ENCODE data around the gene ABHD11.

The ABHD11 gene

GRCh38 chr7:73705551-73705920 is 33.1 kb downstream of the ABHD11 start:
- DNase-seq (no peak), ATAC-seq (replicated peaks) (no peak)
- H3K27ac Mint-ChIP-seq: no peak overlapping the region
- H3K4me1 Mint-ChIP-seq: peaks cover 25 to 26% of the 10 kb centered on the region in 2 donors
- H3K36me3 Mint-ChIP-seq: peaks cover 13 to 32% of the 10 kb centered on the region in 2 donors
- no peak overlapping the region for H3K4me3 Mint-ChIP-seq
- H3K27me3 Mint-ChIP-seq: peaks cover 19 to 38% of the 10 kb centered on the region in 2 donors
- H3K9me3 Mint-ChIP-seq: no peaks in the 10 kb centered on the region

GRCh38 chr7:73704640-73705550 is 33.7 kb downstream of the ABHD11 start:
- Mint-ChIP-seq H3K36me3 (peaks cover 17 to 38% of the 10 kb centered on the region in 2 donors), H3K4me1 (peaks cover 25 to 26% of the 10 kb centered on the region in 2 donors), H3K27me3 (peaks cover 19 to 36% of the 10 kb centered on the region in 2 donors), H3K27ac (no peak overlapping the region), H3K4me3 (no peak overlapping the region), H3K9me3 (no peaks in the 10 kb centered on the region)
- DNase-seq (no peak), ATAC-seq (replicated peaks) (no peak)

DNA sequence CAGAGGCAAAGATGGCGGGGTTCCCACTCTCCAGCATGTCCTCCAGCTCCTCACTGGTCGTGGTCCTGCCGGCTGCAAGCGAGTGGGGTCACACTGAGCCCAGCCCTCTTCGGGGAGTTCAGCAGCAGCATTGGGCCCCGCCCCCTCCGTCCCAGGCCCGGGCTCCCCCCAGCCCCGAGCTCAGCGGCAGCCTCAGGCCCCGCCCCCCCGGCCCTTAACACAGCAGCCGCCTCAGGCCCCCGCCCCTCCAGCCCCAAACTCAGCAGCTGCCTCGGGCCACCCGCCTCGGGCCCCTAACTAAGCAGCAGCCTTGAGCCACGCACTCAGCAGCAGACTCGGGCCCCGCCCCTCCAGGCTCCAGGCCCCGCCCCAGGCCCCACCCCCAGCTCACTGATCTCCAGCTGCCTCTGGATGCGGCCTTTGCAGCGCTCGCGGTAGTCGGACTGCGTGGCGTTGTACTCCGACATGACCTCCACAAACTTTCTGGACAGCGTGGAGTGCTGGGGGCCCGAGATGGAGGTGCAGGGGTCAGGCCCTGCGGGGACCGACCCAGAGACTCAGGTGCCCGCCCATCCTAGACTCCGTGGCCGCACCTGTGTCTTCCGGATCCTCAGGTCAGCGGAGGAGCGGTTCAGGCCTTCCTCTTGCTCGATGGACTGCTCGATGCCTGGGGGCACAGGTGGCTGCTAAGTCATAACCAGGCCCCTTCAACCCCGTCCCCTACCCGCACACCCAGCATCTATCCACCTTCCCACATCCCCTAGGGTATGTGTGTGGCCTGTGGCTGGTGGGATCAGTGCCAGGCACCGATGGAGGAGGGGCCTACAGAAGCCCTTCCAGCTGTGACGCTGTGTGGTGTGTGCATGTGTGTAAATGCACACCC is 34.6 kb downstream of the ABHD11 start:
- DNase-seq: no peak
- H3K27me3 Mint-ChIP-seq: peaks cover 19 to 36% of the 10 kb centered on the region in 2 donors
- H3K4me1 Mint-ChIP-seq: peaks cover 25 to 26% of the 10 kb centered on the region in 2 donors
- peak; percentile 68 to 75 for ATAC-seq (replicated peaks)
- H3K27ac Mint-ChIP-seq: no peak overlapping the region
- no peaks in the 10 kb centered on the region for H3K9me3 Mint-ChIP-seq
- peaks cover 25 to 47% of the 10 kb centered on the region in 2 donors for H3K36me3 Mint-ChIP-seq
- peak overlapping the region; percentile 39 to 57 for H3K4me3 Mint-ChIP-seq

DNA sequence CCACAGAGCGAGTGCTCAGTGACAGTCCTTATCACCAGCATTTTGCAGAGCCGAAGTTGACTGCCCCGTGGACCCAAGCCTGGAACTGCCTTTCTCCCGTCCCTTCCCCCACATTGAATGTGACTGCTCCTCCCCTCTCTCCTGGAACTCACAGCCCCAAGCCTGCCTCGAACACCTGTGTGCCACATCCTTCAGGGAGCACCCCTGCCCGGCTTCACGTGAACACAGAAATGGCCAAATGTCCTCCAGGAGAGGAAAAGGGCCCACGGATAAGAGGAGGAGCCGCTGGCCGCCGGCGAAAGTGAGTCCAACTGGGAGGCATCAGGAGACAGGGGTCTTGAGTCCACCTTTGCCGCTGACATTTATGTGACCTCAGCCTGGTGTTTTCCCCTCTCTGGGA is 35.4 kb downstream of the ABHD11 start:
- no peak overlapping the region for H3K27ac Mint-ChIP-seq
- ATAC-seq (replicated peaks) (no peak), DNase-seq (no peak)
- H3K9me3 Mint-ChIP-seq: no peaks in the 10 kb centered on the region
- peak overlapping the region; percentile 39 to 57 for H3K4me3 Mint-ChIP-seq
- H3K27me3 Mint-ChIP-seq: peaks cover 19 to 36% of the 10 kb centered on the region in 2 donors
- peaks cover 32 to 50% of the 10 kb centered on the region in 2 donors for H3K36me3 Mint-ChIP-seq
- peaks cover 25 to 26% of the 10 kb centered on the region in 2 donors for H3K4me1 Mint-ChIP-seq

DNA sequence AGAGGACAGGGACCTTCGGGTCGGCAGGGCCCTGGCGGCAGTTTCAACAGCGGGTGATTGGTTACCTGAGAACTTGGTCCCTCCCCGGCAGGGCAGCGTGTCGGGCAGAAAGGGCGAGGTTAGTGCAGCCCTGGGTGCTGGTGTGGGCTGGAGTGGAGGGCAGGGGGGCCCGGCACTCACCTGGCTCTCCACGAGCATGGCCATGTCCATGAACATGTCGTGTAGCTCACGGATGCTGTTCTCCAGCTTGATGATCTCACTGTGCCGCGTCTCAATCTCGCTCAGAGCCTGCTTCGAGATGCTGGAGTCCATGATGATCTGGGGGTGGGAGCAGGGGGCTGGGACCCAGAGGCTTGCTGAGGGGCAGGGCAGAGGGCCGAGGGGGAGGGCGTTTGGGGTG is 35.9 kb downstream of the ABHD11 start:
- Mint-ChIP-seq H3K36me3 (peaks cover 31 to 54% of the 10 kb centered on the region in 2 donors), H3K27me3 (peaks cover 19 to 36% of the 10 kb centered on the region in 2 donors), H3K4me1 (peaks cover 25 to 26% of the 10 kb centered on the region in 2 donors), H3K27ac (no peak overlapping the region), H3K4me3 (no peak overlapping the region), H3K9me3 (no peaks in the 10 kb centered on the region)
- DNase-seq (no peak), ATAC-seq (replicated peaks) (no peak)

DNA sequence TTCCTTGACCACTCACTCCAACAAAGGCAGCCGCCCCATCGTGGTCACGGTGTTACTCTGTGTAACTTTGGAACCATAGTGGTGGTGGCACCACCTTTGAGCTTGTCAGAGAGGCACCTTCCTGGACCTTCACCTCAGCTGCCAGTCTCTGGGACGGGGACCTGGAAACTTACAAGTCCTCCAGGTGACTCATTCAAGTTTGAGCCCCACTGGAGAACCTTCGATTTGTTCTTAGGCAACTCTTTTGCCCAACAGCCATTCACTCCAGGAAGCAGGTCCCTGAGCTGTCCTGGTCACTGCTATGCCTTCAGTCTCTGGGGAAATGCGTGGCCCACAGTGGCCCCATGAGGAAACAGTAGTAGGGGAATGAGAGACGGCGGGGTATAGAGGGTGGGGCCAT is 36.4 kb downstream of the ABHD11 start:
- Mint-ChIP-seq H3K4me3 (no peak overlapping the region), H3K27me3 (peaks cover 19 to 36% of the 10 kb centered on the region in 2 donors), H3K4me1 (peaks cover 23% of the 10 kb centered on the region in 2 donors), H3K27ac (no peak overlapping the region), H3K9me3 (no peaks in the 10 kb centered on the region), H3K36me3 (peaks cover 33 to 58% of the 10 kb centered on the region in 2 donors)
- DNase-seq (no peak), ATAC-seq (replicated peaks) (no peak)

- DNase-seq: no peak
- Mint-ChIP-seq H3K4me3 (no peak overlapping the region), H3K27ac (no peak overlapping the region), H3K4me1 (peaks cover 15% of the 10 kb centered on the region in 2 donors), H3K36me3 (peaks cover 40 to 63% of the 10 kb centered on the region in 2 donors), H3K9me3 (no peaks in the 10 kb centered on the region), H3K27me3 (peaks cover 15 to 29% of the 10 kb centered on the region in 2 donors)
- ATAC-seq (replicated peaks): peak; percentile 26 to 47
Measured at GRCh38 chr7:73701357-73701995, 37.1 kb downstream of the ABHD11 start.

- no peak for DNase-seq
- Mint-ChIP-seq H3K4me1 (peaks cover 8 to 12% of the 10 kb centered on the region in 2 donors), H3K36me3 (peaks cover 43 to 70% of the 10 kb centered on the region in 2 donors), H3K4me3 (no peak overlapping the region), H3K9me3 (no peaks in the 10 kb centered on the region), H3K27ac (no peak overlapping the region), H3K27me3 (peaks cover 12 to 22% of the 10 kb centered on the region in 2 donors)
- no peak for ATAC-seq (replicated peaks)
Measured at GRCh38 chr7:73700581-73701134, 37.9 kb downstream of the ABHD11 start.

- no peak for DNase-seq
- Mint-ChIP-seq H3K9me3 (no peaks in the 10 kb centered on the region), H3K4me3 (no peak overlapping the region), H3K27ac (peak overlapping the region; percentile 9), H3K36me3 (peaks cover 49 to 75% of the 10 kb centered on the region in 2 donors), H3K27me3 (peaks cover 12 to 22% of the 10 kb centered on the region in 2 donors), H3K4me1 (peaks cover 8 to 12% of the 10 kb centered on the region in 2 donors)
- ATAC-seq (replicated peaks): no peak
Measured at GRCh38 chr7:73700069-73700423, 38.6 kb downstream of the ABHD11 start.

GRCh38 chr7:73699370-73700068 is 39.1 kb downstream of the ABHD11 start:
- peaks cover 12 to 22% of the 10 kb centered on the region in 2 donors for H3K27me3 Mint-ChIP-seq
- no peak overlapping the region for H3K4me3 Mint-ChIP-seq
- H3K36me3 Mint-ChIP-seq: peaks cover 54 to 79% of the 10 kb centered on the region in 2 donors
- DNase-seq (no peak), ATAC-seq (replicated peaks) (no peak)
- H3K9me3 Mint-ChIP-seq: no peaks in the 10 kb centered on the region
- H3K27ac Mint-ChIP-seq: no peak overlapping the region
- peaks cover 8 to 12% of the 10 kb centered on the region in 2 donors for H3K4me1 Mint-ChIP-seq

- ATAC-seq (replicated peaks) (no peak), DNase-seq (no peak)
- Mint-ChIP-seq H3K4me3 (no peak overlapping the region), H3K4me1 (peaks cover 5 to 6% of the 10 kb centered on the region in 2 donors), H3K9me3 (no peaks in the 10 kb centered on the region), H3K27ac (peak overlapping the region; percentile 56), H3K36me3 (peaks cover 58 to 82% of the 10 kb centered on the region in 2 donors), H3K27me3 (peaks cover 12 to 19% of the 10 kb centered on the region in 2 donors)
Measured at GRCh38 chr7:73698410-73698809, 40.2 kb downstream of the ABHD11 start.

DNA sequence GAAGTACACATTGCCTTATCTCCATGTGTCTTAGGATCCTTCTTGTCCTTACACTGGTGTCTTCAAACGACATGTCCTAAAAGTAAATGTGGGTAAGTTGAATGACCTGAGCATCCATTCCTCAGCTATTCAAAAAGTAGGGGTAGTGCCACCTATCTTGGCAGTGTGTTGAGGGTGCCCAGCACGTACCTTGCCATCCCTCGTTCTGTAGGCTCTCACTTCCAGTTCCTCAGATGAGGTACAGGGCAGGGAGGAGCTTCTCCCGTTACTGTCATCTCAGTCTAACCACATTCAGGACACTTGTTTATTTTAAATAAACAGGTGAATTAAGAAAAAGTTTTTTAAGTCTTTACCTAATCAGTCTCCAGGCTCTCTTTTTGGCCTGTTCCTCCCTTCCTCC is 42.2 kb downstream of the ABHD11 start:
- DNase-seq (no peak), ATAC-seq (replicated peaks) (no peak)
- peaks cover under 1 to 1% of the 10 kb centered on the region in 2 donors for H3K27me3 Mint-ChIP-seq
- H3K27ac Mint-ChIP-seq: no peak overlapping the region
- H3K4me1 Mint-ChIP-seq: no peaks in the 10 kb centered on the region
- H3K36me3 Mint-ChIP-seq: peaks cover 58 to 80% of the 10 kb centered on the region in 2 donors
- no peak overlapping the region for H3K4me3 Mint-ChIP-seq
- no peaks in the 10 kb centered on the region for H3K9me3 Mint-ChIP-seq

DNA sequence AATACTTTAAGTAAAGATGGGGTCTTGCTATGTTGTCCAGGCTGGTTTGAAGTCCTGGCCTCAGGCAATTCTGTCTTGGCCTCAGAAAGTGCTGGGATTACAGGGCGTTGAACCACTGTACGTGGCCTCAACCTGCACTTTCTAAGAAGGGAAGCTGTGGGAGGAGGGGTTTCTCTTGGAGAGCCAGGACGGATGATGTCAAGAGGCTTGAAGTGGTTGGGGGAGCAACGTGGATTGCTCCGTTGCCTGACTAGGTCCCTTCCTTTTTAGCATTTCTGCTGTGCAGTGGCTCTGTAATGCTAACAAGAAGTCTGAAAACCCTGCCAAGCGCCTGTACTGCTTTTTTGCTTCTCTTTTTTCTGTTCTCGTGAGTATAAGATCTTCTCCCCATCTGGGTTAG is 48.0 kb downstream of the ABHD11 start:
- no peak for DNase-seq
- ATAC-seq (replicated peaks): no peak
- Mint-ChIP-seq H3K36me3 (peaks cover 50 to 64% of the 10 kb centered on the region in 2 donors), H3K27ac (no peak overlapping the region), H3K9me3 (no peaks in the 10 kb centered on the region), H3K4me3 (no peak overlapping the region), H3K27me3 (no peaks in the 10 kb centered on the region), H3K4me1 (peaks cover 10 to 30% of the 10 kb centered on the region in 2 donors)
